NCI-H774 (cell line): ENCODE results near the gene CXADR.

Experiments
- DNase-seq: peaks from one replicate; lab custom pipeline; 2025; lab: John Stamatoyannopoulos, UW

Gene CXADR

GRCh38 chr21:17607684-17608083 is 94.8 kb downstream of the CXADR start:
- DNase-seq, result no peak

DNA sequence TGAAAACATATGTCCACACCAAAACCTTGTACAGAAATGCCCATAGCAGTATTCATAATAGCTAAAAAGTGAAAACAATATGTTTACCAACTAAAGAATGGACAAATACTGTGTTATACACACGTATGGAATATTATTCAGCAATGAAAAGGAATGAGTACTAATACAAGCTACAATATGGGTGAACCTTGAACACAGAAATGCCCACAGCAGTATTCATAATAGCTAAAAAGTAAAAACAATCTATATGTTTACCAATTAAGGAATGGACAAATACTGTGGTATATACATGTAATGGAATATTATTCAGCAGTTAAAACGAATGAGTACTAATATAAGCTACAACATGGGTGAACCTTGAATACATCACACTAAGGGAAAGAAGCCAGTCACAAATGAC is 96.8 kb downstream of the CXADR start:
- DNase-seq, result no peak

- no peak for DNase-seq
These were observed 98.1 kb downstream of the CXADR start for GRCh38 chr21:17610911-17611310.

- peak; percentile 62 for DNase-seq
These were observed 98.7 kb downstream of the CXADR start for GRCh38 chr21:17611414-17612022.

- no peak for DNase-seq
These were observed 99.3 kb downstream of the CXADR start for GRCh38 chr21:17612023-17612564.

GRCh38 chr21:17612565-17613241 is 99.9 kb downstream of the CXADR start, which contains the start of gene BTG3:
BTG3 (minus strand) TSS chr21:17612901; CDS start chr21:17609144, 3,757 bp downstream.
- DNase-seq, result peak; percentile 67

GRCh38 chr21:17613242-17613676 is 100.4 kb downstream of the CXADR start:
- DNase-seq, result no peak

GRCh38 chr21:17616831-17617230 is 104.0 kb downstream of the CXADR start:
- DNase-seq, result no peak

DNA sequence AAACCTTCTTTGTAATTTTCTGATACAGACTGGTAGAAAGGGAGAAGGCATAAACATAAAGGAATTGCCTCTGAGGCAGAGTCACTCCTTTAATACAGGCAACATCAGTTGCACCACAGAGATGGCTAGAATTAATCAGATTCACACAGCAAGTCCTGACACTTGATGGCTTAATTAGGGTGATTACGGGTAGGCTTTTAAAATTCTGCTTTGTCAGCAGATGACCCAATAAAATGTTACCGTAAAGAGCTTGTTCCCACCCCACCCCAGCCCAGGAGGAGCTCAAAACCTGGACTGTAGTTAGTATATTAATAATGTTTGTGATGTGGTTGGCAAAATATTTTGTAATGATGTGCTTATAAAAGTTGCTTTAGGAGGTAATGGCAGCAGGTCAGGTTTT is 109.2 kb downstream of the CXADR start:
- DNase-seq, result no peak

- no peak for DNase-seq
These were observed 118.4 kb downstream of the CXADR start for GRCh38 chr21:17631195-17631594.

DNA sequence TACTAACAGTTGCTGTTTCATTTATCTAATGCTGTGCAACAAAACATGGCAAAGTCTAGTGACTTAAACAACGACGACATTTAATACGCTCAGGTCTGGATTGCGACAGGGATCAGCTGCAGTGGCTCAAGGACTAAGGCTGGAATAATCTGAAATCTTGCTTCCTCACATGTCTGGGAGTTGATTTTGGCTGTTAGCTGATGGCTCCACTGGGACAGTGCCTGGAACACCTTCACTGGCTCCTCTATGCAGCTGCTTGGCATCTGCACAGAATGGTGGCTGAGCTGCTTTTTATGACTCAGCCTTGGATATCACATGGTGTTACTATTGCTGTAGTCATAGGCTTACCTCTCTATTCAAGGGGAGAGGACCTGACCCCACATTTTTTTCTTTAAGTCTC is 123.9 kb downstream of the CXADR start:
- no peak for DNase-seq

GRCh38 chr21:17640821-17641220 is 128.0 kb downstream of the CXADR start:
- no peak for DNase-seq
